ENCODE measurements around the gene USP24.

USP24 gene

GRCh38 chr1:55052221-55053142 lies 162.7 kb downstream of the USP24 start:
- no peak for DNase-seq (ENCODE audit: low spot score)

- no peak for DNase-seq (ENCODE audit: low spot score)
Measured at GRCh38 chr1:55051621-55052020, 163.5 kb downstream of the USP24 start.

GRCh38 chr1:55051169-55051568 lies 164.0 kb downstream of the USP24 start:
- DNase-seq (ENCODE audit: low spot score): no peak

GRCh38 chr1:55050283-55050682 lies 164.9 kb downstream of the USP24 start:
- no peak for DNase-seq (ENCODE audit: low spot score)

- DNase-seq (ENCODE audit: low spot score): no peak
Measured at GRCh38 chr1:55049914-55050278, 165.3 kb downstream of the USP24 start.

- DNase-seq (ENCODE audit: low spot score): no peak
Measured at GRCh38 chr1:55049271-55049913, 165.8 kb downstream of the USP24 start.

GRCh38 chr1:55048453-55049270 lies 166.5 kb downstream of the USP24 start:
- no peak for DNase-seq (ENCODE audit: low spot score)

GRCh38 chr1:55047611-55048010 lies 167.6 kb downstream of the USP24 start:
- no peak for DNase-seq (ENCODE audit: low spot score)

GRCh38 chr1:55046871-55047270 lies 168.3 kb downstream of the USP24 start:
- DNase-seq (ENCODE audit: low spot score): no peak

GRCh38 chr1:55045430-55045829 lies 169.7 kb downstream of the USP24 start:
- no peak for DNase-seq (ENCODE audit: low spot score)

GRCh38 chr1:55044617-55045397 lies 170.4 kb downstream of the USP24 start:
- no peak for DNase-seq (ENCODE audit: low spot score)

GRCh38 chr1:55043726-55044125 lies 171.4 kb downstream of the USP24 start:
- DNase-seq (ENCODE audit: low spot score): no peak

GRCh38 chr1:55043011-55043410 lies 172.2 kb downstream of the USP24 start:
- no peak for DNase-seq (ENCODE audit: low spot score)

GRCh38 chr1:55041613-55042012 lies 173.6 kb downstream of the USP24 start:
- DNase-seq (ENCODE audit: low spot score): no peak

- DNase-seq (ENCODE audit: low spot score): no peak
Measured at GRCh38 chr1:55040933-55041494, 174.2 kb downstream of the USP24 start.

- DNase-seq (ENCODE audit: low spot score): no peak
Measured at GRCh38 chr1:55040083-55040932, 174.9 kb downstream of the USP24 start.

GRCh38 chr1:55039342-55040082 lies 175.7 kb downstream of the USP24 start, which contains the start of gene PCSK9:
Gene PCSK9 (plus strand): TSS chr1:55039548. CDS start chr1:55039838, 290 bp downstream.
- no peak for DNase-seq (ENCODE audit: low spot score)

- DNase-seq (ENCODE audit: low spot score): no peak
Measured at GRCh38 chr1:55038974-55039341, 176.2 kb downstream of the USP24 start.

GRCh38 chr1:55038552-55038838 lies 176.7 kb downstream of the USP24 start:
- DNase-seq (ENCODE audit: low spot score): no peak

Measured in CD4-positive, alpha-beta T cell treated with Interleukin-15 for 4 hours (primary cell).